CD14-positive monocyte (primary cell): ENCODE results near the gene ARHGAP20. TPM values are rescaled to one million over a fixed set of nuclear protein-coding genes. Genes with fewer than 3 reads are reported as not detected.

Experiments
- DNase-seq, 3 donors: peaks; one replicate each; pipeline ENCODE4 v3.0.0-alpha.2; 2011 to 2022
- H2AFZ ChIP-seq: 2 replicates; pipeline ENCODE4 v1.6.0; 2012; ENCODE audit warnings: mild to moderate bottlenecking, low read depth, low read length, inconsistent platforms; ENCODE audit not compliant: insufficient read depth, poor library complexity, severe bottlenecking
- H3K27ac ChIP-seq, 2 donors: 1 replicate in 1 of 2; 2 replicates in 1 of 2; pipeline ENCODE4 v1.5.1; 2012 to 2013; ENCODE audit warnings: low read length in 2 of 2, control low read depth in 1 of 2, inconsistent platforms in 1 of 2, low read depth in 1 of 2, mild to moderate bottlenecking in 1 of 2
- H3K27me3 ChIP-seq, 2 donors: one replicate each; pipeline versions ENCODE4 v1.6.0 to v1.6.1; 2011 to 2013; ENCODE audit warnings: low read length in 2 of 2; ENCODE audit not compliant: control insufficient read depth in 2 of 2, insufficient read depth in 2 of 2
- H3K36me3 ChIP-seq, 2 donors: replicated peaks in 1 of 2; 1 replicate in 1 of 2; 2 replicates in 1 of 2; pipeline versions ENCODE4 v1.5.1 to v1.6.1; 2012 to 2013; ENCODE audit warnings: low read length in 2 of 2, control low read depth in 1 of 2, inconsistent platforms in 1 of 2, mild to moderate bottlenecking in 1 of 2; ENCODE audit not compliant: insufficient read depth in 2 of 2, control insufficient read depth in 1 of 2
- H3K4me1 ChIP-seq, 2 donors: 1 replicate in 1 of 2; 2 replicates in 1 of 2; pipeline versions ENCODE4 v1.5.1 to v1.6.1; 2012 to 2013; ENCODE audit warnings: low read length in 2 of 2, control low read depth in 1 of 2, inconsistent platforms in 1 of 2, mild to moderate bottlenecking in 1 of 2, moderate library complexity in 1 of 2; ENCODE audit not compliant: insufficient read depth in 2 of 2, control insufficient read depth in 1 of 2
- H3K4me2 ChIP-seq: replicated peaks from 2 replicates; pipeline ENCODE3; 2012; ENCODE audit warnings: low read length, moderate library complexity, mild to moderate bottlenecking; ENCODE audit not compliant: poor library complexity, severe bottlenecking; ENCODE audit errors: extremely low read depth
- H3K4me3 ChIP-seq, 3 experiments: fragments of 200-600 bp in 1 of 3; sonication (generic) in 1 of 3; replicated peaks in 1 of 3; 1 replicate in 2 of 3; 2 replicates in 1 of 3; pipeline ENCODE4 v1.5.1; 2011 to 2013; ENCODE audit warnings: low read length in 3 of 3, mild to moderate bottlenecking in 3 of 3, control low read depth in 2 of 3, low read depth in 2 of 3, inconsistent platforms in 1 of 3, moderate library complexity in 1 of 3
- H3K79me2 ChIP-seq: 2 replicates; pipeline ENCODE4 v1.6.0; 2012; ENCODE audit warnings: mild to moderate bottlenecking, control low read depth, inconsistent platforms, low read length, moderate library complexity; ENCODE audit not compliant: insufficient read depth
- H3K9ac ChIP-seq: 2 replicates; pipeline ENCODE4 v1.6.0; 2017; ENCODE audit warnings: low read length, mild to moderate bottlenecking; ENCODE audit not compliant: insufficient read depth, poor library complexity, severe bottlenecking
- H3K9me3 ChIP-seq, 2 donors: replicated peaks in 1 of 2; 1 replicate in 1 of 2; 2 replicates in 1 of 2; pipeline versions ENCODE4 v1.5.1 to v1.6.1; 2012 to 2013; ENCODE audit warnings: low read length in 2 of 2, control low read depth in 1 of 2; ENCODE audit not compliant: control insufficient read depth in 1 of 2, insufficient read depth in 1 of 2
- H4K20me1 ChIP-seq: 2 replicates; pipeline ENCODE4 v1.6.0; 2012; ENCODE audit warnings: mild to moderate bottlenecking, low read length, control low read depth, moderate library complexity; ENCODE audit not compliant: insufficient read depth
- H3K27ac Mint-ChIP-seq, 7 donors: one replicate each; pipeline ENCODE4 v1.8.0; 2020; ENCODE audit warnings: mild to moderate bottlenecking in 7 of 7, mixed read lengths in 7 of 7, moderate library complexity in 6 of 7, inconsistent platforms in 2 of 7
- H3K27me3 Mint-ChIP-seq, 3 donors: one replicate each; pipeline ENCODE4 v1.8.0; 2021 to 2022; ENCODE audit warnings: low read depth in 3 of 3, mild to moderate bottlenecking in 3 of 3, mixed read lengths in 3 of 3, moderate library complexity in 3 of 3, inconsistent platforms in 1 of 3
- H3K36me3 Mint-ChIP-seq, 2 donors: one replicate each; pipeline ENCODE4 v1.8.0; 2020; ENCODE audit warnings: mixed read lengths in 2 of 2, inconsistent platforms in 1 of 2, mild to moderate bottlenecking in 1 of 2
- H3K4me1 Mint-ChIP-seq: one replicate; pipeline ENCODE4 v1.8.0; 2020; ENCODE audit warnings: mild to moderate bottlenecking, mixed read lengths
- H3K4me3 Mint-ChIP-seq, 2 donors: one replicate each; pipeline ENCODE4 v1.8.0; 2020; ENCODE audit warnings: mild to moderate bottlenecking in 2 of 2, mixed read lengths in 2 of 2, moderate library complexity in 1 of 2
- H3K9me3 Mint-ChIP-seq, 7 donors: one replicate each; pipeline ENCODE4 v1.8.0; 2020 to 2022; ENCODE audit warnings: mixed read lengths in 7 of 7, mild to moderate bottlenecking in 6 of 7, moderate library complexity in 6 of 7, inconsistent platforms in 2 of 7
- WGBS: methylation state at CpG from one replicate; pipeline ENCODE4 v1.1.5; 2013; ENCODE audit warnings: missing lambda C conversion rate; ENCODE audit not compliant: insufficient coverage; 5-methylcytosine and 5-hydroxymethylcytosine counted together
- intact Hi-C, 2 donors: fragments of 100-400 bp; cut with micrococcal nuclease; formaldehyde crosslinking; loops; one replicate each; pipeline versions ENCODE4 v1.15.0 to v1.15.1; 2023
- polyA plus RNA-seq, 3 donors: library from polyadenylated mRNA; depleted of rRNA in 1 of 3; unstranded in 2 of 3; stranded (reverse) in 1 of 3; fragments of 300-500 nt in 2 of 3; fragments of >200 nt in 1 of 3; fragmentation: Illumina TruSeq in 2 of 3; gene quantifications; 1 replicate in 2 of 3; 2 replicates in 1 of 3; pipeline ENCODE4 v1.2.3, GENCODE V29; 2012 to 2021
- TF ChIP-seq, protein P1 (sequence below): fragments of 200-600 bp; IDR thresholded peaks from one replicate; pipeline ENCODE4 v1.8.0; 2022; ENCODE audit warnings: antibody characterized with exemption, mild to moderate bottlenecking

ARHGAP20 gene
- polyA plus RNA-seq, 3 donors: 0.04 TPM; not detected in 2

DNA sequence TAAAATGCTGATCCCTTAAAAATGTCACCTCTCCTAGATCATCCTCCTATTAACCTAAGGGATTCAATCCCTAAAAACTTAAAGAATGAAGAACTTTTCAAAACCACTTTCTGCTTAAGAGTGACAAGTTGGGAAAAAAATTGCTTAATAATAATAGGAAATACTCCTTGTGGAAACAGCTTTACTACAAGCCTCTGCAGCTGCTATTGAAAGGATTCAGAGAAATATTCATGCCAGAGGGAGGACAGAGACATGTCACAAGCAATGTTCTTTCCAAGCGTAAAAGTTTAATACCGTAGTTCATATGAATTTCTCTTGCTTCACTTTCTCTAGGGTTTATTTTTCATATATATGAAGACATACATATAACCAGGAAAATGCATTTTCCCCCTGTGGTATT is 98.2 kb downstream of the ARHGAP20 start:
- peaks cover 0 to 2% (median 0%) of the 10 kb centered on the region in 7 donors for H3K9me3 Mint-ChIP-seq
- intact Hi-C loops: no loop called here
- H3K27ac Mint-ChIP-seq: no peak overlapping the region

DNA sequence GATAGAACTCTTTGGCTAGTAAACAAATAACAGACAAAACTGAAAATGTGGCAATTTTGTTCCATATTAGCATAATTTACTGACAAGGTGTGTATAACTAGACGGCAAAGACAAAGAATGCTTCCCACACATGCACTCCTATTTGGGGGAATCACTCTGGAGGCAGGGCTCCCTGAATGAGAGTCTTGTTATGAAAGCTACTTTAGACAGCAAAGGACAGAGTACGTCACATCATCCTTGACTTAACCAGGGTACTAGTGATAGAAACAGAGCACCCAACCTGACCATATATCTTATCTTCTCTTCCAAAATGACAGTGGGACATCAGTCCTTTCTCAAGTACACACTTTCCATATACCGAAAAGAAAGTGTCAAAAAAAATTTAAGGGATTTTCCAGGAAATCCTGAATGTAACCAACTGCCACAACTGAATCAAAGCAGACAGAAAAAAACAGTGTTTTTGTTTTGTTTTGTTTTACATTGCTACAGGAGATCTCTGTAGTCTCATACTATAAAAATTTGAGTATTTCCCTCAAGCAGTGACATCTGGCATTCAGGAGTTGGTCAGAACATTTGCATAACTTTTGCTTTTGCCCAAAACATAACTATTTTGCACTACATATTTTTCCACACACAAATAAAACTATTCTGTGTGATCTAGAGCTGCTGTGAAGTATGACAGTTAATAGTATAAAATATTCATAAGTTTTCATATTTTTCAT is 98.9 kb downstream of the ARHGAP20 start:
- H3K36me3 Mint-ChIP-seq: no peaks in the 10 kb centered on the region

More for the DNA sequence above, 98.2 kb downstream of the ARHGAP20 start:
- Histone ChIP-seq H3K9me3 (no peaks in the 10 kb centered on the region), H3K27ac (no peak overlapping the region), H4K20me1 (no peaks in the 10 kb centered on the region), H3K4me1 (no peaks in the 10 kb centered on the region), H3K36me3 (no peaks in the 10 kb centered on the region), H3K9ac (no peak overlapping the region), H3K4me3 (no peak overlapping the region), H3K27me3 (no peaks in the 10 kb centered on the region), H2AFZ (no peak overlapping the region), H3K4me2 (no peak overlapping the region), H3K79me2 (no peaks in the 10 kb centered on the region)
- Mint-ChIP-seq H3K4me1 (no peaks in the 10 kb centered on the region), H3K36me3 (no peaks in the 10 kb centered on the region), H3K27me3 (peaks cover 0 to 1% (median 0%) of the 10 kb centered on the region in 3 donors), H3K4me3 (no peak overlapping the region)
- TF ChIP-seq, protein P1, sequence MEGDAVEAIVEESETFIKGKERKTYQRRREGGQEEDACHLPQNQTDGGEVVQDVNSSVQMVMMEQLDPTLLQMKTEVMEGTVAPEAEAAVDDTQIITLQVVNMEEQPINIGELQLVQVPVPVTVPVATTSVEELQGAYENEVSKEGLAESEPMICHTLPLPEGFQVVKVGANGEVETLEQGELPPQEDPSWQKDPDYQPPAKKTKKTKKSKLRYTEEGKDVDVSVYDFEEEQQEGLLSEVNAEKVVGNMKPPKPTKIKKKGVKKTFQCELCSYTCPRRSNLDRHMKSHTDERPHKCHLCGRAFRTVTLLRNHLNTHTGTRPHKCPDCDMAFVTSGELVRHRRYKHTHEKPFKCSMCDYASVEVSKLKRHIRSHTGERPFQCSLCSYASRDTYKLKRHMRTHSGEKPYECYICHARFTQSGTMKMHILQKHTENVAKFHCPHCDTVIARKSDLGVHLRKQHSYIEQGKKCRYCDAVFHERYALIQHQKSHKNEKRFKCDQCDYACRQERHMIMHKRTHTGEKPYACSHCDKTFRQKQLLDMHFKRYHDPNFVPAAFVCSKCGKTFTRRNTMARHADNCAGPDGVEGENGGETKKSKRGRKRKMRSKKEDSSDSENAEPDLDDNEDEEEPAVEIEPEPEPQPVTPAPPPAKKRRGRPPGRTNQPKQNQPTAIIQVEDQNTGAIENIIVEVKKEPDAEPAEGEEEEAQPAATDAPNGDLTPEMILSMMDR: no peak
- no CpG with 5 or more reads among the region's 2 CpGs for WGBS
- DNase-seq: no peak

More for the DNA sequence above, 98.9 kb downstream of the ARHGAP20 start:
- no peak for DNase-seq
- intact Hi-C loops: no loop called here
- H3K9me3 ChIP-seq: no peaks in the 10 kb centered on the region
- no peak overlapping the region for H3K27ac ChIP-seq
- no peaks in the 10 kb centered on the region for H3K36me3 ChIP-seq
- H3K27me3 Mint-ChIP-seq: peaks cover 0 to 1% (median 0%) of the 10 kb centered on the region in 3 donors
- TF ChIP-seq, protein P1: no peak
- no peak overlapping the region for H3K4me3 ChIP-seq
- no peaks in the 10 kb centered on the region for H3K27me3 ChIP-seq
- H3K9ac ChIP-seq: no peak overlapping the region
- H3K27ac Mint-ChIP-seq: no peak overlapping the region
- H3K4me1 Mint-ChIP-seq: no peaks in the 10 kb centered on the region
- no peak overlapping the region for H3K4me2 ChIP-seq
- H3K4me3 Mint-ChIP-seq: no peak overlapping the region
- no peak overlapping the region for H2AFZ ChIP-seq
- peaks cover 0 to 2% (median 0%) of the 10 kb centered on the region in 7 donors for H3K9me3 Mint-ChIP-seq
- no peaks in the 10 kb centered on the region for H3K79me2 ChIP-seq
- H3K4me1 ChIP-seq: no peaks in the 10 kb centered on the region
- H4K20me1 ChIP-seq: no peaks in the 10 kb centered on the region
- WGBS: no CpG with 5 or more reads among the region's 3 CpGs
